HAP-1 (cell line): ENCODE measurements around the gene TRAK1.

Experiments
- DNase-seq, 2 experiments: peaks; one replicate each; pipeline ENCODE4 v3.0.0-alpha.2; 2016 to 2020; ENCODE audit warnings: low spot score in 2 of 2
- H3K27me3 ChIP-seq: fragments of 250-450 bp; sonication (Bioruptor Pico); 2 replicates; pipeline ENCODE4 v1.5.1; 2020; ENCODE audit warnings: low read depth, mild to moderate bottlenecking, moderate library complexity
- H3K36me3 ChIP-seq: fragments of 250-450 bp; sonication (Bioruptor Pico); replicated peaks from 2 replicates; pipeline ENCODE4 v1.5.1; 2020; ENCODE audit warnings: mild to moderate bottlenecking
- H3K4me1 ChIP-seq: fragments of 250-450 bp; sonication (Bioruptor Pico); 2 replicates; pipeline ENCODE4 v1.5.1; 2020; ENCODE audit warnings: mild to moderate bottlenecking
- H3K4me3 ChIP-seq: fragments of 250-450 bp; sonication (Bioruptor Pico); 2 replicates; pipeline ENCODE4 v1.5.1; 2020; ENCODE audit warnings: mild to moderate bottlenecking, moderate library complexity
- H3K9me3 ChIP-seq: fragments of 250-450 bp; sonication (Bioruptor Pico); 2 replicates; pipeline ENCODE4 v1.5.1; 2020; ENCODE audit warnings: mild to moderate bottlenecking, moderate library complexity
- in situ Hi-C: fragments of 300-500 bp; cut with MboI; formaldehyde crosslinking; loops from 3 replicates; pipeline ENCODE4 v1.14.3; 2020; ENCODE audit warnings: low sequenced_read_pairs, inconsistent platforms, mixed read lengths

The TRAK1 gene

DNA sequence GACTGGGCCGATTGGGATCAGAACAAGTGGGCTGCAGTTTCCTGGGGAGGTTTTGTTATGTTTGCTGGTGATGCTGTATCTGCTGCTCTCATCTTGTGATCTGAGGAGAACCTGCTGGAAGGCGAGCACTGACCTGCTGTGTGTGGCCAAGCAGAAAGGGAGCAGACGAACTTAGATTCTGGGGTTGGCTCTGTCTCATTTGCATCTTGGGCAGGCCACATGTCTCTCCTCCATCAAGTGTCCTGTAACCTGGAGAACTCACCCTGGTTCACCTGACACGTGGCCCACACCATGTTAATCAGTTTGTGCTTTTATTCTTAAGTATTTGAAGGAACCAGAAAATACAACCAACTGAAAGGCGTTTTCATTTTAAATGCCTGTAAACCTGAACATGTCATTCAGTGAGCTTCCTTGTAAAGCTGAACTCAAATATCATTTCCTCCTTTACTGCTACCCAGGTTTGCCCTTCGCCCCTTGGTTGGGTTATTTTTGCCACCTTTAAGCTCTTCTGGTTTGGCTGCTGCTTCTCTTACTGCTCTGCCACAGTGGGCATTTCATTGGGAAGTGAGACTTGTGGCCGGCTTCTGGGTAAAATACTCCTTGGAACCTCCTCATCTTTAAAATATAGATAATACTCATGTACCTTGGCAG lies 33.5 kb upstream of the TRAK1 start:
- in situ Hi-C loops, result no loop called here
- Histone ChIP-seq H3K9me3 (no peaks in the 10 kb centered on the region), H3K4me3 (no peak overlapping the region), H3K27me3 (no peaks in the 10 kb centered on the region), H3K36me3 (no peaks in the 10 kb centered on the region), H3K4me1 (peaks cover 37% of the 10 kb centered on the region)
- no peak for DNase-seq

DNA sequence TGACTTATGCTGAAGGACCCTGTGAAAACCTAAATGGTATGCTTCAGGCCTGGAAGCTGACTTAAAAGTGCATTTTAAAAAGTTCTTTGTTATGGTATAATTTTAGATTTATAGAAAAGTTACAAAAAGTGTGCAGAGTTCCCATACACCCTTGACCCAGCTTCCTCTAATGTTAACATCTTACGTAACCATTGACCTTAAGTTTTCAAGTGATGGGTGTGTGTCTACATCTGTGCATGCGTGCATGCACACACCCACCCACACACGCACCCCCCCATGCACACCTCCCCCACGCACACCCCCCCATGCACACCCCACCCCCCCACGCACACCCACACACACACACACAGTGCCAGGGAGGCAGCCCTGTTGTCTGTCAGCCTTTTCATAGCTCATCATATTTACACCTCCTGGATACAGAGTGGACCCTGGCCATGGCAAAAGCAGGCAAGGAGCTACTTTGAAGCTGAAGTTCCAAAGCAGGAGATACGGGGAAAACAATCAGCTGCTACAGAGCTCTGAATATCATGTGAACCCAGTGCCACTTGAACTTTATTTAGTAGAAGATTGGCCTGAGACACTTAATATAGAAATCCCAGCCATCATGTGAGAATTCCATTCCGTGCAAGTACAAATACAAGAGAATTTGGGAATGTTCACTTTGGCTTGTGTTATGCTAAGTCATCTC lies 30.0 kb upstream of the TRAK1 start:
- Histone ChIP-seq H3K4me1 (peaks cover 29% of the 10 kb centered on the region), H3K4me3 (no peak overlapping the region), H3K9me3 (no peaks in the 10 kb centered on the region), H3K27me3 (no peaks in the 10 kb centered on the region), H3K36me3 (no peaks in the 10 kb centered on the region)
- DNase-seq, result no peak
- in situ Hi-C loops, result no loop called here

DNA sequence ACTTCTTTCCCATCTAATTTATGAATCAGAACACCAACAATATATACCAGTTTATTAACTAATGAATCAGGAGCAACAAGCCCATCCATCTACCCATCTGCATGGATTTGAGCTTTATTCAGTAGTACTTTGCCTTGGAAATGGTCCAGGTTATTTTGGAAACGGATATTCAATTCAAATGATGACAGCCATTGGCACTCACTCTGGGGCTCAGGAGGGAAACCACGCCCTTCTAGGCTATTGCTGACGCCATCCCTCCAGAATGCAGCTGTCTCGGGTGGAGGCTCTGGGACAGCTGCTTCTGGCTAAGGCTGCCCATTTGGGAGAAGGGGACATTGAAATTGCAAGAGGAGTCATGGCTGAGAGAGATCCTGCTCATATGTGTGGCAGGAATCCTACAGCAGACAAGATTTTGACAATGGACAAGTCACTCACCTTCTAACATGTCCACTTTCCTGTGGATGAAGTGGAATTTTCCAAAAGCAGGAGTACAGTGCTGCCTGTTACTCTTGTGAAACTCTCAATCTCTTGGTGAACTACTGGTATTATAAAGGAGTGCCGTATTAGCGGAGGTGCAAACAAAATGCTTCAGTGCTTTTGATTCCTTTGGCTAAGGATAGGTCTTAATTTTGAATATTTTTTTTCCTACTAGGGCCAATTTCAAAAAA lies 29.3 kb upstream of the TRAK1 start:
- Histone ChIP-seq H3K4me1 (peaks cover 32% of the 10 kb centered on the region), H3K4me3 (no peak overlapping the region), H3K27me3 (no peaks in the 10 kb centered on the region), H3K36me3 (no peaks in the 10 kb centered on the region), H3K9me3 (no peaks in the 10 kb centered on the region)
- DNase-seq, result peak; percentile 73 to 76
- in situ Hi-C loops, result no loop called here

DNA sequence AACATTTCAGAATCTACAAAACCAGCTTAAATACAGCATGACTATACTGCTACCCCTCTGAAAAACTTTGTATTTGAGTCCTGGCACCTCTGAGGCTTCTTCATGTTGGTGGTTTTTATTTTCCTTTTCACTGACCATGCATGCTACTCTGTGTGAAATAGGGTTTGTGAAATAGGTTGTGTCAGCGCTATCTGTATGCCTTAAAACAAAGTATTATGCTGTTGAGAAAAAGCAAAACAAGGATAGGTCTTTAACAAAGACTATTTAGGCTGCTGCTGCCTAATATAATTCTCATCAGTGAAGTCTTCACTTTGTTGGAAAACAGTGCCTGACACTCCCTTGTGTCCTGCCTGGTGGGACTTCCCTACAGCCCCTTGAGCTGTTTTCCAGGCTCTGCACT lies 28.7 kb upstream of the TRAK1 start:
- H3K4me3 ChIP-seq, result no peak overlapping the region
- DNase-seq, result no peak
- H3K27me3 ChIP-seq, result no peaks in the 10 kb centered on the region
- no peaks in the 10 kb centered on the region for H3K36me3 ChIP-seq
- in situ Hi-C loops, result no loop called here
- peaks cover 26% of the 10 kb centered on the region for H3K4me1 ChIP-seq
- no peaks in the 10 kb centered on the region for H3K9me3 ChIP-seq

DNA sequence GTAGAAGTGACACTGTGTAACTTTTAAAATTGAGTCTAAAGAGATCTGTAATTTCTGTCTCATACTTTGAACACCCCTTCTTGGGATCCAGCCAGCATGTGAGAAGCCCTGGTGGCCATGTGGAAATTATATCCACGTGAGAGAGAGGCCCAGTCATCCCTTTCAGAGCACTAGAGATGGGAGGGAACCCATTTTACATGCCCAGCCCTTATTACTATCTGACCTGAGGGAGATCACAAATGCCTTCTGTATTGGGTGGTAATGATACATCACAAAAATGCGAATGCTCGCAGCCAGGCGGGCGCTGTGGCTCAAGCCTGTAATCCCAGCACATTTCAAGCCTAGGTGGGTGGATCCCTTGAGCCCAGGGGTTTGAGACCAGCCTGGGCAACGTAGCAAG lies 27.3 kb upstream of the TRAK1 start:
- in situ Hi-C loops, result no loop called here
- no peak for DNase-seq
- Histone ChIP-seq H3K36me3 (no peaks in the 10 kb centered on the region), H3K4me3 (no peak overlapping the region), H3K27me3 (no peaks in the 10 kb centered on the region), H3K9me3 (no peaks in the 10 kb centered on the region), H3K4me1 (peaks cover 26% of the 10 kb centered on the region)

DNA sequence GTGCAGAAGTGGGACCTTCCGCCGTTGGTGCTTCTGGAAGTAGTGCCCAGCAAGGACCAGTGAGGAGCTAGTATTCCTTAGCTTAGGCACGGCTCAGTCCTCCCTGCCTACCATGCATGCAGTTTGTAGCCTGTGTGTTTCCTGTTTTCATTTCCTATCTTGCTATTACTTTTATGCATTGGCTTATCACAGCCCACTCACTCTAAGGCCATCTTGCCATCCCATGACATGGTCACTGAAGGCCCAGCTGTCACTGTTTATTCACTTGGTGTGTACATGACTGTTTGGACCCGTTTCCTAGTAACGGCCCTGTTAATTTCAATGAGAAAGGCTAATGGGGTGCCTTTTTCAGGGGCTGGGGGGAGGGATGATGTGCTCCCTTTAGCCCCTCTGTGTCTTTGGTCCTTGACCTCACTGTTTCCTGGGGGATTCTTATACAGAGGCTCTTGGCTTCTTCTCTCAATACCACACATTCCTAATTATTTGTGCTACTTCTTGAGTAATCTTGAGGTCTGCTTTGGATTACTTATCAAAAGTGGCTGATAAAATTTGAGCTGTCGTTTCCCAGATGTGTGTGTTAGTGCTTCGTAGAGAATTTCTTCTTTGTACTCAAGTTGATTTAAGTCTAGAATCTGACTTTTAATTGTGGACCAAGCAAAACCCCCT lies 24.5 kb upstream of the TRAK1 start:
- in situ Hi-C loops, result no loop called here
- Histone ChIP-seq H3K4me1 (peaks cover 29% of the 10 kb centered on the region), H3K4me3 (no peak overlapping the region), H3K36me3 (no peaks in the 10 kb centered on the region), H3K9me3 (no peaks in the 10 kb centered on the region), H3K27me3 (no peaks in the 10 kb centered on the region)
- peak in 1 of 2 experiments; percentile 37 for DNase-seq

DNA sequence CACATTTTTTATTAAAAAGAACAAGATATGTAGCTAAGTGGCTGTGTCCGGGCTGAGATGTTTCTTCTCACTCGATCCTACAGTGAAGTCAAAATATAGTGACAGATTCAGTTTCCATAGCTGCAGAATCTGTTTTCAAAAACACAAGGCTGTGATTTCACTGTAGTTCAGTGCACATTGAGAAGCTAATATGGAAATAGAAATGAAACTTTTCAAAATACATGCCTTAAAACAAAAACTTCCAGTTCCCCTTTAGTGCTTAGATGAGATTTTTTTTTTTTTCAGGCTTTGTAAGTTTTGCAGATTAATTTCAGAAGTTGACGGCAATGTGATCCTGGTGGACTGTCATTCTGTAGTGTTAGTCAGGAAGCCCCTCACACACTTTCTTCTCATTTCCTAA lies 23.8 kb upstream of the TRAK1 start:
- Histone ChIP-seq H3K4me3 (no peak overlapping the region), H3K4me1 (peaks cover 29% of the 10 kb centered on the region), H3K9me3 (no peaks in the 10 kb centered on the region), H3K27me3 (no peaks in the 10 kb centered on the region), H3K36me3 (no peaks in the 10 kb centered on the region)
- DNase-seq, result no peak
- in situ Hi-C loops, result no loop called here

DNA sequence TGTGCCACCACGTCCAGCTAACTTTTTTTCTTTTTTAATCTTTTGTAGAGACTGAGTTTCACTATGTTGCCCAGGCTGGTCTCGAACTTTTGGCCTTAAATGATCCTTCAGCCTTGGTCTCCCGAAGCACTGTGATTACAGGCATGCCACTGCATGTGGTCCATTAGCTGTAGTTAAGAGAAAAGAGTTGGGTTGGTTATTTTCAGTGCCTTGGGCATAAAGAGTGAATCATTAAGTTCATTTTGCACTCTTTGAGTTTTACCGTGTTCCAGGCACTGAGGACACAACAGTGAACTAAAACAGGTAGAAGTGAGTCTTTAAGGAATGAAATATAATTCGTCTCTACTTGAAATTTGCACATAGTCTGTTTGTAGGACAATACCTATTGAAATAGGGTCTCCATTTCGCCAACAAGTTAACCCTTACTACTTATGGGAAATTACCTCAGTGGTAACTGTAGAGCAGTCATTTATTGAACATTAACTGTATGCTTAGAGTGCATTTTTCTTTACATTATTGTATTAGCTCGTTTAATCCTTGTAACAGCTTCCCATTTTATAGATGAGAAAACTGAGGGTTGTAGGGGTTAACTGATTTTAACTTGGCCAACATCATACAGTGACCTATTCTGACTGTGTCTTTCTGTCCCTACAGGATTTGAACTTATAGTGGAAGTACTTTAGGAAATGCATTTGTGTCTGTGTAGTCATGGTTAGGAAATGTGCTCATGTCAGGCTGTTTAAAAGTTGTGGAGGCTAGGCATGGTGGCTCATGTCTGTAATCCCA lies 22.7 kb upstream of the TRAK1 start:
- H3K27me3 ChIP-seq, result no peaks in the 10 kb centered on the region
- no peaks in the 10 kb centered on the region for H3K9me3 ChIP-seq
- no peak for DNase-seq
- H3K4me1 ChIP-seq, result peaks cover 26% of the 10 kb centered on the region
- in situ Hi-C loops, result no loop called here
- no peaks in the 10 kb centered on the region for H3K36me3 ChIP-seq
- no peak overlapping the region for H3K4me3 ChIP-seq

DNA sequence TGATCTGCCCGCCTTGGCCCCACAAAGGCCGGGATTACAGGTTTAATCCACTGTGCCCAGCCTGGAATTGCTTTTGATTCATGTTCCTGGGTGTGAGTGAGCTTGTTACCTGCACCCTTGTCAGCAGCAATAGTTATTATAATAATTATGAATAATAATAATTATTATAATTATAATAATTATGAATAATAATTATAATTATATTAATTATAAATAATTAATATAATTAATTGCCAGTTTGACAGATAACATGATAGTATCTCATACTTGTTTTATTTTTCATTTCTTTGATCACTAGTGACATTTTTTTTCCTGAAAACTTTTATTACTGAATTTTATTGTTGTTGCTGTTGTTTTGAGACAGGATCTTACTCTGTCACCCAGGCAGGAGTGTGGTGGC lies 21.1 kb upstream of the TRAK1 start:
- Histone ChIP-seq H3K36me3 (no peaks in the 10 kb centered on the region), H3K4me1 (peaks cover 23% of the 10 kb centered on the region), H3K27me3 (no peaks in the 10 kb centered on the region), H3K9me3 (no peaks in the 10 kb centered on the region), H3K4me3 (no peak overlapping the region)
- DNase-seq, result no peak
- in situ Hi-C loops, result no loop called here

DNA sequence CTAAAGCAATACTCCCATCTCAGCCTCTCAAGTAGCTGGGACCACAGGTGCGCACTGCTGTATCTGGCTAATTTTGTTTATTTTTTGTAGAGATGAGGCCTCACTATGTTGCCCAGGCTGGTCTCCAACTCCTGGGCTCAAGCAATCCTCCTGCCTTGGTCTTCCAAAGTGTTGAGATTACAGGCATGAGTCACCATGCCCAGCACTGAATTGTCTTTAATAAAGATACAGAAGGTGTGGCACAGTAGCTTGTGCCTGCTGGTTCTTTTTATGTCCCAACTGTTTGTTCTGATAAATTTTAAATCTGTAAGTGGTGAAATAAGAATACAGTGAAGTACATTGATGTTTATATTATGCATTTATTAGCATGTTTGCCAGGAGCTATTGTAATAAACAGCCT lies 20.6 kb upstream of the TRAK1 start:
- Histone ChIP-seq H3K4me3 (no peak overlapping the region), H3K4me1 (peaks cover 23% of the 10 kb centered on the region), H3K9me3 (no peaks in the 10 kb centered on the region), H3K27me3 (no peaks in the 10 kb centered on the region), H3K36me3 (no peaks in the 10 kb centered on the region)
- in situ Hi-C loops, result no loop called here
- DNase-seq, result no peak

DNA sequence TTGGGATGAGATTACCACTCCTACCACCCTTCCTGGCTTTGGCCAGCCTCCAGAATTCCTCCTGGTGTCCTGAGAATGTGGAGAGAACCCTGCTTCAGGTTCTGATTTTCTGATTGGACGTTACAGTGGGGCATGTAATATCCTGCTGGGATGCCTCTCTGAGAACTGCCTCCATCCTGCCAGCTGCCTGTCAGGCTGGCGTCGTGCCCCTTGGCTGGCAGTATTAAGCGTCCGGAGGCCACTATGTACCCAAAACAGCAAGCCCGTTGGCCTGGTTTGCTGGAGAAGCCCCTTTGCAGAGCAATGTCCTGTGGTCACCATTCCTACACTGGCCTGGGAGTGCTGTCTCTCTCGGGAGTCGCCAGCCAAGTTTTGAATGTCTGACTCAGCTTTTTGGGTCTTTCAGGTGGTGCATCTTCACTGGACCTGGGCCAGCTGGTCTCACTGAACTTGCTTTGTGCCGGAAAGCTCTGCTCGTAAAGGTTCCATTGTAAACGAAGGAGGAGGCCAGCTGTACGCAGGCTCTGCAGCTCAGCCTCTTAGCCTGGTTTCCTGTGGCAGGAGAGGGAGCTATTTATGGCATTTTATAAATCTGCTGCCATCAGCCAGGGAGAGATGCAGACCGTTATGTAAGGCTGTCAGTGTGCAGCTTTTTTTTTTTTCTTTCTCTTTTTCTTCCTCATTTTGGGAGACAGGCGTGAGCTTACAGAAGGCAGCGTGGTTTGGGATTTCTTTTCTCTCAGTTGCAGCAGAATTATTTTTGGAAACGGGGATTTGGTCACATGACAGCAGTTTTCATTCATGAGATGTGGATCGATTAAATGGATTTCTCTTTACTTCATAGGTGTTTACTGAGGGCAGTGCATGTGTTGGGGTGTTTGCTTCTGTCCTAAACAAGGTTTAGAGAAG lies 19.0 kb upstream of the TRAK1 start:
- in situ Hi-C loops, result no loop called here
- H3K9me3 ChIP-seq, result no peaks in the 10 kb centered on the region
- no peaks in the 10 kb centered on the region for H3K36me3 ChIP-seq
- H3K4me1 ChIP-seq, result peaks cover 20% of the 10 kb centered on the region
- H3K4me3 ChIP-seq, result peak overlapping the region; percentile 13
- no peaks in the 10 kb centered on the region for H3K27me3 ChIP-seq
- DNase-seq, result peak; percentile 52 to 79

DNA sequence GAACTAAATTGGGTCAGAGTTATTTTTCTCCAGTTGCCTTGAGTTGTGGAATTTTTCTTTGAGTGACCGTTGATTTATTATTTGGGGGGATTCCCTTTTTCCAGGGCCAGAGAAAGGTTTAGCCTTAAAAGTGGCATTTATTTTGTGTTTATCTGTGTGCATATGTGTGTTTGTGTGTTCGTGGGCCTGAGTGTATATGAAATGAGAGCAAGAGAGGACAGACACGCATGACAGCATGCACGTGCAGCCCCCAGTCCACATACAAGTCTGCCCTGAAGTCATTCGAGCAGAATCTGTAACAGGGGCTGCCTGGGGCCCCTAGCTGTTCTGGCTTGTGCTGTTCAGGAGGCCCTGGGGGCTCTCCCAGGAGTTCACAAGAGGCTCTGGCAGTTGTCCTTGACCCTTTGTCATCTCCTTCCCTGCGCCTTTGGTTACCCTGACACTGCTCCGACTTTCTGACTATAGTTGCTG lies 18.3 kb upstream of the TRAK1 start:
- no peak for DNase-seq
- peaks cover 20% of the 10 kb centered on the region for H3K4me1 ChIP-seq
- no peaks in the 10 kb centered on the region for H3K9me3 ChIP-seq
- H3K4me3 ChIP-seq, result no peak overlapping the region
- H3K36me3 ChIP-seq, result no peaks in the 10 kb centered on the region
- no peaks in the 10 kb centered on the region for H3K27me3 ChIP-seq
- in situ Hi-C loops, result no loop called here
